ENCODE measurements around the gene GRIN1.
"Not testable (repeated sequence)": the region's sequence is repeated elsewhere in the genome, so short reads cannot be mapped to it uniquely, and the experiment has no call there.

GRIN1 gene

GRCh38 chr9:137127301-137128157 lies 11.4 kb upstream of the GRIN1 start:
- DNase-seq: peak in 2 of 51 donors; percentile 17 to 38

GRCh38 chr9:137128158-137128861 lies 10.6 kb upstream of the GRIN1 start:
- no peak for DNase-seq

GRCh38 chr9:137128862-137129455 lies 10.0 kb upstream of the GRIN1 start:
- peak in 2 of 51 donors; percentile 11 to 13 for DNase-seq

- peak in 50 of 51 donors; percentile 19 to 87 (median 72) for DNase-seq
These were observed 9.3 kb upstream of the GRIN1 start for GRCh38 chr9:137129456-137130175.

GRCh38 chr9:137130176-137130755 lies 8.7 kb upstream of the GRIN1 start:
- no peak for DNase-seq

- DNase-seq: no peak
These were observed 4.8 kb upstream of the GRIN1 start for GRCh38 chr9:137134191-137134590.

- not testable (repeated sequence) for DNase-seq
These were observed 3.8 kb upstream of the GRIN1 start for GRCh38 chr9:137135154-137135553.

- DNase-seq: no peak
These were observed 2.6 kb upstream of the GRIN1 start for GRCh38 chr9:137136261-137136880.

GRCh38 chr9:137136881-137137607 lies 1.9 kb upstream of the GRIN1 start:
- DNase-seq: no peak

- peak in 19 of 51 donors; percentile 12 to 81 (median 51) for DNase-seq
These were observed 764 bp upstream of the GRIN1 start for GRCh38 chr9:137138058-137138721.

- peak in 1 of 51 donors; percentile 44 for DNase-seq
These were observed 655 bp downstream of the GRIN1 start for GRCh38 chr9:137139468-137140150.

- DNase-seq: peak in 6 of 51 donors; percentile 17 to 47 (median 36)
These were observed 1.4 kb downstream of the GRIN1 start for GRCh38 chr9:137140151-137141012.

GRCh38 chr9:137141050-137141810 lies 2.3 kb downstream of the GRIN1 start:
- DNase-seq: no peak

- no peak for DNase-seq
These were observed 3.3 kb downstream of the GRIN1 start for GRCh38 chr9:137141976-137142936.

- DNase-seq: no peak
These were observed 4.5 kb downstream of the GRIN1 start for GRCh38 chr9:137143459-137143858.
